G401 (cell line): ENCODE measurements around the gene CDH16. TPM values are rescaled to one million over a fixed set of nuclear protein-coding genes. Genes with fewer than 3 reads are reported as not detected.

ENCODE experiments used
- total RNA-seq: library from RNA; depleted of rRNA; stranded (reverse); fragments of >200 nt; shearing (Covaris generic); gene quantifications from 2 replicates; pipeline ENCODE4 v1.2.3, GENCODE V29; 2014; rRNA removed

Gene CDH16
- total RNA-seq, 1 experiment from 2014 or later, result not detected

Other genes with a start within 250 kb of the CDH16 start
- gene CMTM4, start 222.1 kb downstream of the CDH16 start, total RNA-seq, result 11.9 and 22.5 TPM in 2 replicates
- 41.6 and 63.4 TPM in 2 replicates for gene DYNC1LI2, start 167.3 kb downstream of the CDH16 start, total RNA-seq
- gene TERB1, start 117.3 kb downstream of the CDH16 start, total RNA-seq, result not detected in 2 replicates
- 154 and 162 TPM in 2 replicates for gene NAE1, start 87.9 kb downstream of the CDH16 start, total RNA-seq
- gene CA7, start 74.5 kb downstream of the CDH16 start, total RNA-seq, result not detected in 2 replicates
- 7.1 and 13.8 TPM in 2 replicates for gene PDP2, start 38.4 kb downstream of the CDH16 start, total RNA-seq
- 0.25 TPM in 1 of 2 replicates, not detected in the other for gene RRAD, start 6.7 kb upstream of the CDH16 start, total RNA-seq
- gene CIAO2B, start 15.5 kb upstream of the CDH16 start, total RNA-seq, result 140 and 172 TPM in 2 replicates
- 41.2 and 45.0 TPM in 2 replicates for gene CES2, start 16.6 kb upstream of the CDH16 start, total RNA-seq
- 3.8 and 4.9 TPM in 2 replicates for gene CES3, start 42.4 kb upstream of the CDH16 start, total RNA-seq
- gene CES4A, start 69.7 kb upstream of the CDH16 start, total RNA-seq, result 0.34 TPM in 1 of 2 replicates, not detected in the other
- gene CBFB, start 110.3 kb upstream of the CDH16 start, total RNA-seq, result 17.0 and 40.9 TPM in 2 replicates
- gene PHAF1, start 191.1 kb upstream of the CDH16 start, total RNA-seq, result 35.3 and 40.9 TPM in 2 replicates
- 0.55 TPM in 1 of 2 replicates, not detected in the other for gene B3GNT9, start 232.1 kb upstream of the CDH16 start, total RNA-seq
- gene TRADD, start 241.0 kb upstream of the CDH16 start, total RNA-seq, result 8.8 and 15.4 TPM in 2 replicates
- 8.2 and 10.4 TPM in 2 replicates for gene FBXL8, start 241.1 kb upstream of the CDH16 start, total RNA-seq
- gene HSF4, start 245.9 kb upstream of the CDH16 start, total RNA-seq, result 17.8 and 17.9 TPM in 2 replicates